ENCODE measurements around the gene SERPINI2.

SERPINI2 gene

GRCh38 chr3:167507954-167508353, 34.1 kb upstream of the SERPINI2 start:
- no peak for TF ChIP-seq REST (IDR thresholded peaks at IDR 0.05; ENCODE audit: low read depth)
- TF ChIP-seq MAX (IDR thresholded peaks at IDR 0.05), result no peak
- no peak for TF ChIP-seq TEAD4 (IDR thresholded peaks at IDR 0.05)
- TF ChIP-seq FOXM1 (IDR thresholded peaks at IDR 0.05; ENCODE audit: borderline replicate concordance, low read depth), result no peak
- TF ChIP-seq ZBTB7A (IDR thresholded peaks at IDR 0.05; ENCODE audit: low read depth), result no peak
- TF ChIP-seq EP300 (IDR thresholded peaks at IDR 0.05; ENCODE audit: borderline replicate concordance), result no peak
- no peak for TF ChIP-seq RAD21 (IDR thresholded peaks at IDR 0.05; ENCODE audit: low read depth)
- no peak for TF ChIP-seq EGR1 (IDR thresholded peaks at IDR 0.05)
- TF ChIP-seq TAF1 (IDR thresholded peaks at IDR 0.05; ENCODE audit: low read depth), result no peak
- TF ChIP-seq CREB1 (IDR thresholded peaks at IDR 0.05; ENCODE audit: low read depth), result no peak
- TF ChIP-seq NFIC (IDR thresholded peaks at IDR 0.05), result no peak
- TF ChIP-seq YY1 (IDR thresholded peaks at IDR 0.05; ENCODE audit: low read depth), result no peak
- no peak for TF ChIP-seq USF1 (IDR thresholded peaks at IDR 0.05)
- no peak for TF ChIP-seq CEBPB (IDR thresholded peaks at IDR 0.05)
- TF ChIP-seq TCF12 (IDR thresholded peaks at IDR 0.05; ENCODE audit: low read depth), result no peak

- no peak for TF ChIP-seq USF1 (IDR thresholded peaks at IDR 0.05)
- TF ChIP-seq NFIC (IDR thresholded peaks at IDR 0.05), result no peak
- TF ChIP-seq EGR1 (IDR thresholded peaks at IDR 0.05), result no peak
- TF ChIP-seq ZBTB7A (IDR thresholded peaks at IDR 0.05; ENCODE audit: low read depth), result no peak
- TF ChIP-seq CREB1 (IDR thresholded peaks at IDR 0.05; ENCODE audit: low read depth), result no peak
- no peak for TF ChIP-seq TEAD4 (IDR thresholded peaks at IDR 0.05)
- TF ChIP-seq REST (IDR thresholded peaks at IDR 0.05; ENCODE audit: low read depth), result no peak
- no peak for TF ChIP-seq MAX (IDR thresholded peaks at IDR 0.05)
- no peak for TF ChIP-seq EP300 (IDR thresholded peaks at IDR 0.05; ENCODE audit: borderline replicate concordance)
- no peak for TF ChIP-seq TAF1 (IDR thresholded peaks at IDR 0.05; ENCODE audit: low read depth)
Observed at GRCh38 chr3:167502401-167502800, 28.6 kb upstream of the SERPINI2 start.

GRCh38 chr3:167501941-167502340, 28.1 kb upstream of the SERPINI2 start:
- TF ChIP-seq CREB1 (IDR thresholded peaks at IDR 0.05; ENCODE audit: low read depth), result no peak
- no peak for TF ChIP-seq TEAD4 (IDR thresholded peaks at IDR 0.05)
- no peak for TF ChIP-seq TCF12 (IDR thresholded peaks at IDR 0.05; ENCODE audit: low read depth)
- no peak for TF ChIP-seq NFIC (IDR thresholded peaks at IDR 0.05)
- no peak for TF ChIP-seq TAF1 (IDR thresholded peaks at IDR 0.05; ENCODE audit: low read depth)
- no peak for TF ChIP-seq MAX (IDR thresholded peaks at IDR 0.05)
- TF ChIP-seq EGR1 (IDR thresholded peaks at IDR 0.05), result no peak
- no peak for TF ChIP-seq FOXM1 (IDR thresholded peaks at IDR 0.05; ENCODE audit: borderline replicate concordance, low read depth)
- no peak for TF ChIP-seq REST (IDR thresholded peaks at IDR 0.05; ENCODE audit: low read depth)
- TF ChIP-seq CEBPB (IDR thresholded peaks at IDR 0.05), result no peak
- no peak for TF ChIP-seq EP300 (IDR thresholded peaks at IDR 0.05; ENCODE audit: borderline replicate concordance)
- TF ChIP-seq ZBTB7A (IDR thresholded peaks at IDR 0.05; ENCODE audit: low read depth), result no peak
- TF ChIP-seq USF1 (IDR thresholded peaks at IDR 0.05), result no peak
- TF ChIP-seq RAD21 (IDR thresholded peaks at IDR 0.05; ENCODE audit: low read depth), result no peak
- TF ChIP-seq YY1 (IDR thresholded peaks at IDR 0.05; ENCODE audit: low read depth), result no peak

GRCh38 chr3:167497903-167498302, 24.1 kb upstream of the SERPINI2 start:
- TF ChIP-seq TEAD4 (IDR thresholded peaks at IDR 0.05) (no peak), TCF12 (IDR thresholded peaks at IDR 0.05; ENCODE audit: low read depth) (no peak), CEBPB (IDR thresholded peaks at IDR 0.05) (no peak), FOXM1 (IDR thresholded peaks at IDR 0.05; ENCODE audit: borderline replicate concordance, low read depth) (no peak), REST (IDR thresholded peaks at IDR 0.05; ENCODE audit: low read depth) (no peak), MAX (IDR thresholded peaks at IDR 0.05) (no peak), RAD21 (IDR thresholded peaks at IDR 0.05; ENCODE audit: low read depth) (no peak)

Measured in Ishikawa (cell line).